Measurements from ENCODE around the gene ZMYM2.

DNA sequence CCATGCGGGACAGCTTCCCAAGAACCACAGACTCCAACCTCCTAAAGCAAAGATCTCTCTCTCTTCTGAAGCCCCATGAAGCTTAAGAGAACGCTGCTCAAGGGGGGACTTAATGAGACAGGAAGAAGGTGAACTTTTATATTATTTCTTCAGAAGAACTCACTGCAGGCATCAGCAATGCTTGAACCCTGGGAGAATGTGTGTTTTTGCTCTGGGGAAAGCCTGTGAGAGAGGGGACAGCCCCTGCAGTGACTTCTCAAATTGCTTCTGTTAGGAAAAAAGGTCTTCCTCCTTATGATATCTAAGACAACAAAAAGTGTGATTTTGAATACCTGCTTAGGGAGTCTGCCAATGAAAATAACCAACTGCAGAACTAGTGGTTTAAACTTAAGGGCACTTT lies 179.3 kb downstream of the ZMYM2 start:
- TF ChIP-seq, protein P1, sequence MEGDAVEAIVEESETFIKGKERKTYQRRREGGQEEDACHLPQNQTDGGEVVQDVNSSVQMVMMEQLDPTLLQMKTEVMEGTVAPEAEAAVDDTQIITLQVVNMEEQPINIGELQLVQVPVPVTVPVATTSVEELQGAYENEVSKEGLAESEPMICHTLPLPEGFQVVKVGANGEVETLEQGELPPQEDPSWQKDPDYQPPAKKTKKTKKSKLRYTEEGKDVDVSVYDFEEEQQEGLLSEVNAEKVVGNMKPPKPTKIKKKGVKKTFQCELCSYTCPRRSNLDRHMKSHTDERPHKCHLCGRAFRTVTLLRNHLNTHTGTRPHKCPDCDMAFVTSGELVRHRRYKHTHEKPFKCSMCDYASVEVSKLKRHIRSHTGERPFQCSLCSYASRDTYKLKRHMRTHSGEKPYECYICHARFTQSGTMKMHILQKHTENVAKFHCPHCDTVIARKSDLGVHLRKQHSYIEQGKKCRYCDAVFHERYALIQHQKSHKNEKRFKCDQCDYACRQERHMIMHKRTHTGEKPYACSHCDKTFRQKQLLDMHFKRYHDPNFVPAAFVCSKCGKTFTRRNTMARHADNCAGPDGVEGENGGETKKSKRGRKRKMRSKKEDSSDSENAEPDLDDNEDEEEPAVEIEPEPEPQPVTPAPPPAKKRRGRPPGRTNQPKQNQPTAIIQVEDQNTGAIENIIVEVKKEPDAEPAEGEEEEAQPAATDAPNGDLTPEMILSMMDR (IDR thresholded peaks at IDR 0.05; ENCODE audit: borderline replicate concordance, extremely low read depth, low read length, poor library complexity, severe bottlenecking) = no peak
- no peak for TF ChIP-seq EZH2 (IDR thresholded peaks at IDR 0.05; ENCODE audit: borderline replicate concordance, low read depth, low read length, severe bottlenecking)
